Subcutaneous adipose tissue (tissue), 4 donors: ENCODE data around the gene DYRK1A. TPM values are rescaled to one million over a fixed set of nuclear protein-coding genes. Genes with fewer than 3 reads are reported as not detected.

Experiments
- total RNA-seq, 4 donors: library from RNA; depleted of rRNA; stranded (reverse); fragments of >200 nt; gene quantifications; one replicate each; pipeline ENCODE4 v1.1.0, GENCODE V29; 2016
- TF ChIP-seq, protein P1 (sequence below): fragments of 450-650 bp; IDR thresholded peaks from one replicate; pipeline ENCODE4 v1.5.1; 2016; ENCODE audit warnings: low read depth, mild to moderate bottlenecking, control low read depth, antibody characterized with exemption, moderate library complexity

Gene DYRK1A
- total RNA-seq, 4 donors from 2014 or later, result 52.4 to 77.2 (median 68.8) TPM

DNA sequence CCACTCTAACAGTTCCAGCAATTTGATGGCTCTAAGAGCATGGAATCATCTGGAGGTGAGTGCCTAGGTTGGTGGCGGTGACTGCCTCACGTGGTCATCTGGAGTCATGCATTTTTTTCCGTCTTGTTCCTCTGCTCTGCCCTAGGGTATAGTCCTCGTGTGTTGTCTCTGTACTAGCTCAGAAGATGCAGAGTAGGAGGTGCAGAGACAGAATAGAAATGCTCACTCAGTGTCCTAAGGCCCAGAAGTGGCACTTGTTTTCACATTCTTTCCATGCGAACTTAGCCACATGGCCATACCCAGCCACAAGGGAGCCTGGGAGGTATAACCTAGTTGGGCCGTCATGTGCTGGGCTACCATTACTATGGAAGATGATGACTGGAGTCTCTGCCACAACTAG lies 30.3 kb downstream of the DYRK1A start:
- TF ChIP-seq, protein P1, sequence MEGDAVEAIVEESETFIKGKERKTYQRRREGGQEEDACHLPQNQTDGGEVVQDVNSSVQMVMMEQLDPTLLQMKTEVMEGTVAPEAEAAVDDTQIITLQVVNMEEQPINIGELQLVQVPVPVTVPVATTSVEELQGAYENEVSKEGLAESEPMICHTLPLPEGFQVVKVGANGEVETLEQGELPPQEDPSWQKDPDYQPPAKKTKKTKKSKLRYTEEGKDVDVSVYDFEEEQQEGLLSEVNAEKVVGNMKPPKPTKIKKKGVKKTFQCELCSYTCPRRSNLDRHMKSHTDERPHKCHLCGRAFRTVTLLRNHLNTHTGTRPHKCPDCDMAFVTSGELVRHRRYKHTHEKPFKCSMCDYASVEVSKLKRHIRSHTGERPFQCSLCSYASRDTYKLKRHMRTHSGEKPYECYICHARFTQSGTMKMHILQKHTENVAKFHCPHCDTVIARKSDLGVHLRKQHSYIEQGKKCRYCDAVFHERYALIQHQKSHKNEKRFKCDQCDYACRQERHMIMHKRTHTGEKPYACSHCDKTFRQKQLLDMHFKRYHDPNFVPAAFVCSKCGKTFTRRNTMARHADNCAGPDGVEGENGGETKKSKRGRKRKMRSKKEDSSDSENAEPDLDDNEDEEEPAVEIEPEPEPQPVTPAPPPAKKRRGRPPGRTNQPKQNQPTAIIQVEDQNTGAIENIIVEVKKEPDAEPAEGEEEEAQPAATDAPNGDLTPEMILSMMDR, result no peak

DNA sequence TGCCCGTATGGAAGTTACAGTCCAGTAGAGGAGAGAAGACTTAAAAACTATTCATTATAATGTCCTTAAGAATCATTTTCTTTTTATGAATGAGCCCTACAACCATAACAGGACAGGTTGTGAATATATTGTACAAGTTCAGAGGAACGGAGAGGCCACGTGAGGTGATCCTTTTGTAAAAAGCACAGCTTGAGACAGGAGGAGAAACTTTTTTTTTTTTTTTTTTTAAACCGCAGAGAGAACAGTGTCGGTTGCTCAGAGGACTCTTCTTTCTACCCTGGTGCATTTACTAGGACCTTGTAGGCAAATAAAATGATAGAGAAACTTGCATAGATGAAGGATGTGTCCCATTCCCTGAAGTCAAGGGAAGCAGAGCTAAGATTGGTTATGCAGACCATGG lies 32.1 kb downstream of the DYRK1A start:
- TF ChIP-seq, protein P1, result no peak

- TF ChIP-seq, protein P1, result no peak
These were observed 35.8 kb downstream of the DYRK1A start for GRCh38 chr21:37402251-37402867.

GRCh38 chr21:37405629-37406028 lies 39.1 kb downstream of the DYRK1A start:
- TF ChIP-seq, protein P1, result no peak

GRCh38 chr21:37407719-37408420 lies 41.3 kb downstream of the DYRK1A start:
- TF ChIP-seq, protein P1, result no peak

- TF ChIP-seq, protein P1, result no peak
These were observed 42.1 kb downstream of the DYRK1A start for GRCh38 chr21:37408464-37409193.

GRCh38 chr21:37410639-37411038 lies 44.1 kb downstream of the DYRK1A start:
- TF ChIP-seq, protein P1, result no peak
